GM23248 (cell line): ENCODE measurements around the gene HSPA1B.

Experiments used
- EZH2 ChIP-seq: fragments of 200-600 bp; sonication (generic); IDR thresholded peaks from 2 replicates; pipeline ENCODE4 v1.6.1; 2018; ENCODE audit warnings: antibody characterized with exemption, mild to moderate bottlenecking; ENCODE audit not compliant: insufficient read depth, poor library complexity, severe bottlenecking
- EZH2phosphoT487 ChIP-seq: fragments of 200-600 bp; sonication (generic); IDR thresholded peaks from 2 replicates; pipeline ENCODE4 v1.6.1; 2018; ENCODE audit warnings: antibody characterized with exemption, moderate library complexity, mild to moderate bottlenecking, low read depth; ENCODE audit not compliant: insufficient read depth

DNA sequence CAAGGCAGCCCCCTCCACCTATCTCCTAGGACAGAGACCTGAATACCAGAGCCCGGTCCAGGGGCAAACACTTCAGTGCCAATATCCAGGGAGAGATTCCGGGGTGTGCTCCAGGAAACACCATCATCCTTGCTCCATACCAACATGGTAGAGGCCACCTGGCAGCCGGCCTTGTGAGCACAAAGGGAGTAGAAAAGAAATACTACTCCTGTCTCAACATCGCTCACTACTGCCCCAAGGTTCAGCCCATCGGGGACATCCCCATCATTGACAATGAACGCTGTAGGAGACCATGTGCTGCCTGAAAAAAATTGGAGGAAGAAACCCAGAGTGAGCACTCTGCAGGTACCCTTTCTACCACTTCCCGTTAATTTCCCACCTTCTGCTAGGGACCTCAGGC lies 33.6 kb downstream of the HSPA1B start:
- TF ChIP-seq EZH2 (no peak), EZH2phosphoT487 (no peak)
